COLO668 (cell line): ENCODE results near the gene SLC35F2.
"Not testable (repeated sequence)": the region's sequence is repeated elsewhere in the genome, so short reads cannot be mapped to it uniquely, and the experiment has no call there.

Source experiments
- DNase-seq: peaks from one replicate; lab custom pipeline; 2025; ENCODE audit not compliant: unreplicated experiment; lab: John Stamatoyannopoulos, UW

SLC35F2 gene

GRCh38 chr11:107858217-107859070 is at the start of gene SLC35F2:
TSS of gene SLC35F2 (minus strand) at chr11:107858787. CDS start at chr11:107858767, 20 bp downstream.
- peak; percentile 76 for DNase-seq

GRCh38 chr11:107908211-107908610 is 49.6 kb upstream of the SLC35F2 start:
- DNase-seq, result no peak

GRCh38 chr11:107898270-107898669 is 39.7 kb upstream of the SLC35F2 start:
- DNase-seq, result no peak

GRCh38 chr11:107882095-107882820 is 23.7 kb upstream of the SLC35F2 start:
- DNase-seq, result no peak

- not testable (repeated sequence) for DNase-seq
These were observed 22.9 kb upstream of the SLC35F2 start for GRCh38 chr11:107881471-107881870.

- DNase-seq, result no peak
These were observed 17.6 kb upstream of the SLC35F2 start for GRCh38 chr11:107876141-107876540.

- no peak for DNase-seq
These were observed 6.0 kb upstream of the SLC35F2 start for GRCh38 chr11:107864591-107864990.

- DNase-seq, result no peak
These were observed 2.1 kb upstream of the SLC35F2 start for GRCh38 chr11:107860688-107861087.

- not testable (repeated sequence) for DNase-seq
These were observed 1.6 kb upstream of the SLC35F2 start for GRCh38 chr11:107860240-107860620.

- DNase-seq, result peak; percentile 45
These were observed 1.1 kb upstream of the SLC35F2 start for GRCh38 chr11:107859459-107860239.

GRCh38 chr11:107857550-107858216 is 904 bp downstream of the SLC35F2 start:
- DNase-seq, result no peak

- no peak for DNase-seq
These were observed 1.5 kb downstream of the SLC35F2 start for GRCh38 chr11:107856981-107857517.

- no peak for DNase-seq
These were observed 2.2 kb downstream of the SLC35F2 start for GRCh38 chr11:107856180-107856980.

GRCh38 chr11:107853070-107853469 is 5.5 kb downstream of the SLC35F2 start:
- DNase-seq, result no peak

GRCh38 chr11:107851704-107852310 is 6.8 kb downstream of the SLC35F2 start:
- DNase-seq, result no peak

GRCh38 chr11:107849790-107850189 is 8.8 kb downstream of the SLC35F2 start:
- DNase-seq, result no peak

- no peak for DNase-seq
These were observed 10.2 kb downstream of the SLC35F2 start for GRCh38 chr11:107848345-107848744.

- DNase-seq, result no peak
These were observed 11.4 kb downstream of the SLC35F2 start for GRCh38 chr11:107847184-107847583.

- DNase-seq, result no peak
These were observed 14.5 kb downstream of the SLC35F2 start for GRCh38 chr11:107844041-107844440.
